ENCODE results near the gene CARHSP1. TPM values are rescaled to one million over a fixed set of nuclear protein-coding genes. Genes with fewer than 3 reads are reported as not detected.

CARHSP1 gene
- total and polyA plus RNA-seq, 2 experiments from 2014 or later, result 129 to 150 TPM

DNA sequence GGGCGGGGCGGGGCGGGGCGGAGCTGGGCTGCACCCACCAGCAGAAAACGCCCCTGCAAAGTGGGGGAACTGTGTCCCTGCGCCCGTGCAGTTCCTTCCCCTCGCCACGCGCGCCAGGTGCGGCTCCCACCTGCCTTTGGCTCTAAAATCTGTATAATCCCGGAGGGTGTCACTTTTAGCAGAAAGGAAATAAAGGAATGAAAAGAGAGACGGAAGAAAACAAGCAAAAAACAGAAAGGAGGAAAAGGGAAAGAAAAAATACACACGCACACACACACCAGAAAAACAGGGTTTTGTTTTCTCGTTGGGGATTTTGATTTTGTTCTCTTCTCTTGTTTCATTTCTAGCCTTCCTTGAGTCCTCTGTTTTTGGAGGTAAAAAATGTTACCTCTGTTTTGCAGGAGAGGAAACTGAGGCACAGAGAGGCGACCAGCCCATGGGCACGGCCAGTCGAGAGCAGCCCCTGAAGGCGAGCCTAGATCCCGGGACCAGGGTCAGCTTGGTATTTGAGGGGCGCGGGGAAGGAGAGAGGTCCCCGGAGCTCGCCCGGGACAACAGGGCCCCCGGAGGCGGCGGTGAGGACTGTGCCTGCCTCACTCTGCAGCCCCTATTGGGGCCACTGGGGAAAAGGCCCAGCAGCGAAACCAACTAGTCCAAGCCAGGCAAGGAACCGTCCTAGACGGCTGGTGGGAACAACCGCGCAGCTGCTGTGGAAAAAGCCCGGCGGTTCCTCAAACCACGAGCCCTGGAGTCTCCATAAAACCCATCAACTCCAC is 594 bp upstream of the CARHSP1 start:
- peaks cover 20% of the 10 kb centered on the region for H3K4me1 ChIP-seq (ENCODE audit: insufficient read depth)
- in situ Hi-C loops (cut with MboI), result no loop called here
- no peaks in the 10 kb centered on the region for H3K27me3 ChIP-seq (replicated peaks; ENCODE audit: insufficient read depth)
- peaks cover 25% of the 10 kb centered on the region for H3F3A ChIP-seq (ENCODE audit: insufficient read depth)
- H3K4me3 ChIP-seq, result peak overlapping the region; percentile 64
- WGBS, 2 experiments (ENCODE audit: low coverage in 1 of 2, low lambda C conversion rate in 2 of 2, missing lambda C conversion rate in 2 of 2), result 40 to 43% methylated on average over 32 to 37 of the region's 37 CpGs
- H3K27ac ChIP-seq, result no peak overlapping the region
- peaks cover 38% of the 10 kb centered on the region for H3K79me2 ChIP-seq (ENCODE audit: insufficient read depth)
- no peak for DNase-seq
- no peaks in the 10 kb centered on the region for H3K9me3 ChIP-seq (ENCODE audit: low read depth)
- H3K9me2 ChIP-seq (ENCODE audit: insufficient read depth), result no peaks in the 10 kb centered on the region
- H4K20me1 ChIP-seq (ENCODE audit: insufficient read depth), result no peaks in the 10 kb centered on the region; the same call in 1 of the 2 replicates
- peak overlapping the region; percentile 76 for H3K4me2 ChIP-seq (ENCODE audit: unreplicated experiment)
- H2AFZ ChIP-seq, result peak overlapping the region; percentile 62
- H3K9ac ChIP-seq, result peak overlapping the region; percentile 48; the same call in 1 of the 2 replicates
- TF ChIP-seq EZH2 (IDR thresholded peaks at IDR 0.05; ENCODE audit: insufficient read depth, poor library complexity, severe bottlenecking) (no peak), EZH2phosphoT487 (IDR thresholded peaks at IDR 0.05; ENCODE audit: insufficient read depth, low read depth) (no peak)
- H3K36me3 ChIP-seq (ENCODE audit: low read depth), result no peaks in the 10 kb centered on the region

DNA sequence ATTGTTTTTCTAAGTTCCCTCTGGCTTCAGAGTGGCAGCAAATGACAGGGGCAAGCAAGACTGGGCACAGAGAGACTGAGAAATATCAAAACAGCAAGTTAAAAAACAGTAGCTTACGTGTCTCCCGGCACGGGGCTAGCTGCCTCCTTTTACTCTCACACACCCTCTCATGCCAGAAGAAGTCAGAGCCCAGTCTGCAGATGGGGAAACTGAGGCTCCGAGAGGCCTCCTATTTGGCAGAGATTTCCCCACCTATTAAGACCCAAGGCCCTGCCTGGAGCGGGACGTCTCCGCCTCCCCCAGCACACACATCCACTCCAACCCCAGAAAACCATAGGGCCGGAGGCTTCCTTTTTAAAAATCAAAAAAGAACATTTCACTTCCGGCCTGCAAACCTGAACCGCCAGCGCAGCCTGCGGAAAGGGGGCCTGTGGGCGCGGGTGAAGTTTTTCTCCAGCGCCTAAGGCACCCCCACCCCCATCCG is 832 bp downstream of the CARHSP1 start:
- WGBS, 2 experiments (ENCODE audit: low coverage in 1 of 2, low lambda C conversion rate in 2 of 2, missing lambda C conversion rate in 2 of 2), result 2% methylated on average over 11 to 16 of the region's 16 CpGs

DNA sequence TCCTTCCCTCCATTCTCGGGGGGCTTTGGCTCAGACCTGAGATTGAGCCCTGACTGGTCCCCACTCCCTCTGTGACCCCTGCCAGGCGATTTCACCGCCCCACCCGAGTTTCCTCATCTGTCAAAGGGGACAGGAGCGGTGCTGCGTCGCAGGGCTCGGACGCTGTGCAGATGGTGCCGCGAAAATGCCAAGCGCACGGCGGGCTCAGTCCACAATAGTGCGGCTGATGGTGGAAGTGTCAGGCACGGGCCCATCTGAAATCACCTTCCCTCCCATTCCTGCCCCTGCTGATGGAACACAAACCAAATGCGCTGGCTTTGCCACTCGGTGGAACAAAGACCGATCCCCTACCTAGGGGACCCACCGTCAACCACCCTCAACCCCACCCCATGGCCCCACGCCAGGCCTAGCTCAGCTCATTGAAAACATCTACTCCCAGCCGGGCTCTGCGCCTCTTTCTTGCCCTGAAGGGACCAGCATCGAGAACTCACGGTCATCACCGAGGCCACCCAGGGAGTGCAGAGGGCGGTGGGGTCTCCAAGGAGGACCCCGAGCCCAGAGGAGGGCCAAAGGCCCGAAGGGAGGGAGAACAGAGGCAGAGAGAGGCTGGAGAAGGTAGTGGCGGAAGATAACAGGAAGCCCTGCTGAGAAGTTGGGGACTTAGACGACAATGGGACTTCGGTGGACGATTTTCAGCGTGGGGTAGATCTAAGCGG is 1.4 kb downstream of the CARHSP1 start:
- TF ChIP-seq EZH2 (IDR thresholded peaks at IDR 0.05; ENCODE audit: insufficient read depth, poor library complexity, severe bottlenecking) (no peak), EZH2phosphoT487 (IDR thresholded peaks at IDR 0.05; ENCODE audit: insufficient read depth, low read depth) (no peak)
- peaks cover 30% of the 10 kb centered on the region for H3F3A ChIP-seq (ENCODE audit: insufficient read depth)
- DNase-seq, result peak; percentile 64
- no peaks in the 10 kb centered on the region for H3K9me3 ChIP-seq (ENCODE audit: low read depth)
- peak overlapping the region; percentile 89 for H3K9ac ChIP-seq
- peak overlapping the region; percentile 84 for H3K27ac ChIP-seq
- H3K36me3 ChIP-seq (ENCODE audit: low read depth), result no peaks in the 10 kb centered on the region
- H3K9me2 ChIP-seq (ENCODE audit: insufficient read depth), result no peaks in the 10 kb centered on the region
- peaks cover 2% of the 10 kb centered on the region; the same call in 1 of the 2 replicates for H4K20me1 ChIP-seq (ENCODE audit: insufficient read depth)
- no peaks in the 10 kb centered on the region for H3K27me3 ChIP-seq (replicated peaks; ENCODE audit: insufficient read depth)
- in situ Hi-C loops (cut with MboI), result no loop called here
- H2AFZ ChIP-seq, result peak overlapping the region; percentile 69
- 1% methylated on average over 35 of the region's 35 CpGs for WGBS, 2 experiments (ENCODE audit: low coverage in 1 of 2, low lambda C conversion rate in 2 of 2, missing lambda C conversion rate in 2 of 2)
- peaks cover 23% of the 10 kb centered on the region for H3K4me1 ChIP-seq (ENCODE audit: insufficient read depth)
- H3K4me3 ChIP-seq, result peak overlapping the region; percentile 97
- H3K79me2 ChIP-seq (ENCODE audit: insufficient read depth), result peaks cover 58% of the 10 kb centered on the region
- H3K4me2 ChIP-seq (ENCODE audit: unreplicated experiment), result peak overlapping the region; percentile 100

More for the DNA sequence above, 832 bp downstream of the CARHSP1 start:
- Histone ChIP-seq H3K27ac (peak overlapping the region; percentile 84), H3K79me2 (ENCODE audit: insufficient read depth) (peaks cover 52% of the 10 kb centered on the region), H3K36me3 (ENCODE audit: low read depth) (no peaks in the 10 kb centered on the region), H3K9me3 (ENCODE audit: low read depth) (no peaks in the 10 kb centered on the region), H4K20me1 (ENCODE audit: insufficient read depth) (no peaks in the 10 kb centered on the region; the same call in 1 of the 2 replicates), H3K4me3 (peak overlapping the region; percentile 97), H3K9me2 (ENCODE audit: insufficient read depth) (no peaks in the 10 kb centered on the region), H2AFZ (peak overlapping the region; percentile 69), H3F3A (ENCODE audit: insufficient read depth) (peaks cover 25% of the 10 kb centered on the region), H3K4me2 (ENCODE audit: unreplicated experiment) (peak overlapping the region; percentile 100), H3K27me3 (replicated peaks; ENCODE audit: insufficient read depth) (no peaks in the 10 kb centered on the region), H3K9ac (peak overlapping the region; percentile 89), H3K4me1 (ENCODE audit: insufficient read depth) (peaks cover 23% of the 10 kb centered on the region)
- peak; percentile 53 for DNase-seq
- in situ Hi-C loops (cut with MboI), result no loop called here
- TF ChIP-seq EZH2 (IDR thresholded peaks at IDR 0.05; ENCODE audit: insufficient read depth, poor library complexity, severe bottlenecking) (no peak), EZH2phosphoT487 (IDR thresholded peaks at IDR 0.05; ENCODE audit: insufficient read depth, low read depth) (no peak)

DNA sequence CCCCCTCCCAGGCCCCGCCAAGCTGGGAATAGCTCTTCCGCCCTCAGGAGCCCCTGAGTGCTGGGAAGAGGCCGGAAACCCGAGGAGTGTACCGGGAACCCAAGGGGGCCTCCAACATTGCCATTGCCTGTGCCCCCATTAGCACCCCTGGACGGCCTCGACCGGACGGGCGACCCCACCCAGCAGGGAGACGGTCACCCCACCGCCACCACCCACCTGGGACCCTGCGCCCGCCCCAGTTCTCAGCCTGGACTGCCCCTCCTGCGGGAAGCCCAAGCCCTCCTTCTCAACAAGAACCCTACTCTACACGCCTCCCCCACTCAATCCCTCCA is 2.0 kb downstream of the CARHSP1 start:
- Histone ChIP-seq H3K79me2 (ENCODE audit: insufficient read depth) (peaks cover 63% of the 10 kb centered on the region), H3K9me3 (ENCODE audit: low read depth) (no peaks in the 10 kb centered on the region), H3F3A (ENCODE audit: insufficient read depth) (peaks cover 35% of the 10 kb centered on the region), H4K20me1 (ENCODE audit: insufficient read depth) (peaks cover 2% of the 10 kb centered on the region; the same call in 1 of the 2 replicates), H3K9me2 (ENCODE audit: insufficient read depth) (no peaks in the 10 kb centered on the region), H3K36me3 (ENCODE audit: low read depth) (no peaks in the 10 kb centered on the region), H3K27ac (peak overlapping the region; percentile 84), H3K27me3 (replicated peaks; ENCODE audit: insufficient read depth) (no peaks in the 10 kb centered on the region), H2AFZ (0 out of 2 replicates have a peak overlapping the region, but pooled peaks have one; percentile 69), H3K4me2 (ENCODE audit: unreplicated experiment) (peak overlapping the region; percentile 100), H3K4me3 (peak overlapping the region; percentile 97), H3K9ac (peak overlapping the region; percentile 89), H3K4me1 (ENCODE audit: insufficient read depth) (peaks cover 23% of the 10 kb centered on the region)
- in situ Hi-C loops (cut with MboI), result no loop called here
- 5 to 6% methylated on average over 11 to 12 of the region's 16 CpGs for WGBS, 2 experiments (ENCODE audit: low coverage in 1 of 2, low lambda C conversion rate in 2 of 2, missing lambda C conversion rate in 2 of 2)
- DNase-seq, result no peak
- TF ChIP-seq EZH2 (IDR thresholded peaks at IDR 0.05; ENCODE audit: insufficient read depth, poor library complexity, severe bottlenecking) (no peak), EZH2phosphoT487 (IDR thresholded peaks at IDR 0.05; ENCODE audit: insufficient read depth, low read depth) (no peak)
